ENCODE measurements around the gene CTU1.

CTU1 gene

GRCh38 chr19:51123381-51123800 lies 15.2 kb upstream of the CTU1 start:
- H3K36me3 ChIP-seq (ENCODE audit: control insufficient read depth, insufficient read depth, low read length), result no peaks in the 10 kb centered on the region
- no CpG with 5 or more reads among the region's 6 CpGs for WGBS (ENCODE audit: insufficient coverage, insufficient read length)
- no peak for DNase-seq (ENCODE audit: low read depth, low spot score)
- no peaks in the 10 kb centered on the region for H3K9me3 ChIP-seq (ENCODE audit: control insufficient read depth, insufficient read depth, low read length)
- H3K4me3 ChIP-seq (ENCODE audit: low read length), result no peak overlapping the region
- no peaks in the 10 kb centered on the region for H3K4me1 ChIP-seq (ENCODE audit: control insufficient read depth, insufficient read depth, low read length)
- H3K27me3 ChIP-seq (ENCODE audit: control insufficient read depth, insufficient read depth, low read length), result no peaks in the 10 kb centered on the region
- no peak overlapping the region for H3K27ac ChIP-seq (ENCODE audit: low read length)

DNA sequence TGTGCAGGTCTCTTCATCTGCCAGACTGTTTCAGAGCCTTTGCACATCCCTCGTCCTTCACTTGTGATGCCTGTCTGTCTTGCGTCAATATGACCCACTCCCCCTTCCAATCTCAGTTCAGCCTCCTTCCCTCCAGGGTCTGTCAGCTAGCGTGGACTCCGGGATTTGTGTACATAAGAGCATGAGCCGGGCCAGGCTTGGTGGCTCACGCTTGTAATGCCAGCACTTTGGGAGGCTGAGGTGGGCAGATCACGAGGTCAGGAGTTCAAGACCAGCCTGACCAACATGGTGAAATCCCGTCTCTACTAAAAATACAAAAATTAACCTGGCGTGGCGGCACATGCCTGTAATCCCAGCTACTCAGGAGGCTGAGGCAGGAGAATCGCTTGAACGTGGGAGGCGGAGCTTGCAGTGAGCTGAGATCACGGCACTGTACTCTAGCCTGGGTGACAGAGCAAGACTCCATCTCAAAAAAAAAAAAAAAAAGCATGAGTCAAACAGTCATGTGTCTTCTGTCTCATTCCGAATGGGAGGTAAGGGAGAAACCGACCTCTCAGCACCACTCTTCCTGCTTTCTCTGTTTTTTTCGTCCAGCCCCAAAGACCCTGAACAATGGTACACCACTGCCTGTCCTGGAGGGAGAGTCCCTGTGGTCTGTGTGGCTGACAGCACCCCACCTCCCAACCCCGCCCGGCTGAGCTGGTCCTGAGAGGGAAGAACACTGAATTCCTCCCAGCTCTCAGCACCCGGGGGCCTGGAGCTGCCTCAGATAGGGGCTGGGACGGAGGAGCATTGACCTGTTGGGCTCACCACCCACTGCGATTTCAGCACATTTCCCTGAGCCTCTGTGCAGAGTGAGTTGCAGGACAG lies 14.1 kb upstream of the CTU1 start:
- Histone ChIP-seq H3K27me3 (ENCODE audit: control insufficient read depth, insufficient read depth, low read length) (no peaks in the 10 kb centered on the region), H3K27ac (ENCODE audit: low read length) (no peak overlapping the region), H3K4me1 (ENCODE audit: control insufficient read depth, insufficient read depth, low read length) (no peaks in the 10 kb centered on the region), H3K36me3 (ENCODE audit: control insufficient read depth, insufficient read depth, low read length) (no peaks in the 10 kb centered on the region), H3K4me3 (ENCODE audit: low read length) (no peak overlapping the region), H3K9me3 (ENCODE audit: control insufficient read depth, insufficient read depth, low read length) (no peaks in the 10 kb centered on the region)
- WGBS (ENCODE audit: insufficient coverage, insufficient read length), result no CpG with 5 or more reads among the region's 22 CpGs
- DNase-seq (ENCODE audit: low read depth, low spot score), result no peak

- Histone ChIP-seq H3K4me1 (ENCODE audit: control insufficient read depth, insufficient read depth, low read length) (no peaks in the 10 kb centered on the region), H3K27ac (ENCODE audit: low read length) (no peak overlapping the region), H3K36me3 (ENCODE audit: control insufficient read depth, insufficient read depth, low read length) (no peaks in the 10 kb centered on the region), H3K9me3 (ENCODE audit: control insufficient read depth, insufficient read depth, low read length) (no peaks in the 10 kb centered on the region), H3K4me3 (ENCODE audit: low read length) (no peak overlapping the region), H3K27me3 (ENCODE audit: control insufficient read depth, insufficient read depth, low read length) (no peaks in the 10 kb centered on the region)
- WGBS (ENCODE audit: insufficient coverage, insufficient read length), result no CpG with 5 or more reads among the region's 8 CpGs
- no peak for DNase-seq (ENCODE audit: low read depth, low spot score)
Observed at GRCh38 chr19:51121257-51121656, 13.0 kb upstream of the CTU1 start.

GRCh38 chr19:51120160-51120559 lies 12.0 kb upstream of the CTU1 start:
- DNase-seq (ENCODE audit: low read depth, low spot score), result no peak
- no CpG with 5 or more reads among the region's 6 CpGs for WGBS (ENCODE audit: insufficient coverage, insufficient read length)
- Histone ChIP-seq H3K4me1 (ENCODE audit: control insufficient read depth, insufficient read depth, low read length) (no peaks in the 10 kb centered on the region), H3K4me3 (ENCODE audit: low read length) (no peak overlapping the region), H3K36me3 (ENCODE audit: control insufficient read depth, insufficient read depth, low read length) (no peaks in the 10 kb centered on the region), H3K27me3 (ENCODE audit: control insufficient read depth, insufficient read depth, low read length) (no peaks in the 10 kb centered on the region), H3K27ac (ENCODE audit: low read length) (no peak overlapping the region), H3K9me3 (ENCODE audit: control insufficient read depth, insufficient read depth, low read length) (no peaks in the 10 kb centered on the region)

- Histone ChIP-seq H3K27ac (ENCODE audit: low read length) (no peak overlapping the region), H3K27me3 (ENCODE audit: control insufficient read depth, insufficient read depth, low read length) (no peaks in the 10 kb centered on the region), H3K4me1 (ENCODE audit: control insufficient read depth, insufficient read depth, low read length) (no peaks in the 10 kb centered on the region), H3K4me3 (ENCODE audit: low read length) (no peak overlapping the region), H3K36me3 (ENCODE audit: control insufficient read depth, insufficient read depth, low read length) (no peaks in the 10 kb centered on the region), H3K9me3 (ENCODE audit: control insufficient read depth, insufficient read depth, low read length) (no peaks in the 10 kb centered on the region)
- DNase-seq (ENCODE audit: low read depth, low spot score), result no peak
- WGBS (ENCODE audit: insufficient coverage, insufficient read length), result no CpG with 5 or more reads among the region's 6 CpGs
Observed at GRCh38 chr19:51119611-51120010, 11.4 kb upstream of the CTU1 start.

GRCh38 chr19:51119101-51119500 lies 10.9 kb upstream of the CTU1 start:
- Histone ChIP-seq H3K9me3 (ENCODE audit: control insufficient read depth, insufficient read depth, low read length) (no peaks in the 10 kb centered on the region), H3K36me3 (ENCODE audit: control insufficient read depth, insufficient read depth, low read length) (no peaks in the 10 kb centered on the region), H3K4me3 (ENCODE audit: low read length) (no peak overlapping the region), H3K27me3 (ENCODE audit: control insufficient read depth, insufficient read depth, low read length) (no peaks in the 10 kb centered on the region), H3K4me1 (ENCODE audit: control insufficient read depth, insufficient read depth, low read length) (no peaks in the 10 kb centered on the region), H3K27ac (ENCODE audit: low read length) (no peak overlapping the region)
- no CpG with 5 or more reads among the region's 4 CpGs for WGBS (ENCODE audit: insufficient coverage, insufficient read length)
- DNase-seq (ENCODE audit: low read depth, low spot score), result no peak

DNA sequence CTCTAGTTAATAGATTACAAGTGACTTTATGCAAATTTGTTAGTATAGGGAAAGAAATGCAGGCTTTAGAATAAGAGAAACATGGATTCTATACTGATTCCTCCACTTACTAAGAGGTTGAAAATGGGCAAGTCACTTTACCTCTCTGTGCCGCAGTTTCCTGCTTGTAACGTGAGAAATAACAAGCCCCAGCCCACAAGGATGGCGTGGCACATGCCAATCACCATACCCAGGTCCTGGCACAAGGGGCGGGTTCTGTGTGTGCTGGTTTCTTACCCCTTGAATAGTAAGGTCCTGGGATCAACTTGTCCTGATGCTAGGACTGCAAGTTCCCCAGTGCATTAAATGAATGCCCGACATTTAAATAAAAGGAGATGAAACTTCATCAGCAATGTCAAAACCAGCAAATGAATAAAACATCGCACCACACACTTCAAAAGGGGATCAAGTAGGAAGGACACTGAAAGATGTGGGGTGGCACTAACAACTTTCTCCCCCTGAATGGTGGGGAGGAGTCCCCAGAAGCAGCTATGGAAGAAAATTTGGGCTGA lies 8.6 kb upstream of the CTU1 start:
- no peak for DNase-seq (ENCODE audit: low read depth, low spot score)
- Histone ChIP-seq H3K36me3 (ENCODE audit: control insufficient read depth, insufficient read depth, low read length) (no peaks in the 10 kb centered on the region), H3K27ac (ENCODE audit: low read length) (no peak overlapping the region), H3K4me3 (ENCODE audit: low read length) (no peak overlapping the region), H3K9me3 (ENCODE audit: control insufficient read depth, insufficient read depth, low read length) (no peaks in the 10 kb centered on the region), H3K27me3 (ENCODE audit: control insufficient read depth, insufficient read depth, low read length) (no peaks in the 10 kb centered on the region), H3K4me1 (ENCODE audit: control insufficient read depth, insufficient read depth, low read length) (no peaks in the 10 kb centered on the region)
- no CpG with 5 or more reads among the region's 6 CpGs for WGBS (ENCODE audit: insufficient coverage, insufficient read length)

- Histone ChIP-seq H3K9me3 (ENCODE audit: control insufficient read depth, insufficient read depth, low read length) (no peaks in the 10 kb centered on the region), H3K36me3 (ENCODE audit: control insufficient read depth, insufficient read depth, low read length) (no peaks in the 10 kb centered on the region), H3K4me3 (ENCODE audit: low read length) (no peak overlapping the region), H3K27me3 (ENCODE audit: control insufficient read depth, insufficient read depth, low read length) (no peaks in the 10 kb centered on the region), H3K4me1 (ENCODE audit: control insufficient read depth, insufficient read depth, low read length) (no peaks in the 10 kb centered on the region), H3K27ac (ENCODE audit: low read length) (no peak overlapping the region)
- no CpG with 5 or more reads among the region's 6 CpGs for WGBS (ENCODE audit: insufficient coverage, insufficient read length)
- no peak for DNase-seq (ENCODE audit: low read depth, low spot score)
Observed at GRCh38 chr19:51114087-51114729, 6.0 kb upstream of the CTU1 start.

- Histone ChIP-seq H3K27ac (ENCODE audit: low read length) (no peak overlapping the region), H3K4me3 (ENCODE audit: low read length) (no peak overlapping the region), H3K9me3 (ENCODE audit: control insufficient read depth, insufficient read depth, low read length) (no peaks in the 10 kb centered on the region), H3K4me1 (ENCODE audit: control insufficient read depth, insufficient read depth, low read length) (peaks cover 1% of the 10 kb centered on the region; the same call in 1 of the 2 replicates), H3K36me3 (ENCODE audit: control insufficient read depth, insufficient read depth, low read length) (no peaks in the 10 kb centered on the region), H3K27me3 (ENCODE audit: control insufficient read depth, insufficient read depth, low read length) (no peaks in the 10 kb centered on the region)
- WGBS (ENCODE audit: insufficient coverage, insufficient read length), result no CpG with 5 or more reads among the region's 6 CpGs
- DNase-seq (ENCODE audit: low read depth, low spot score), result no peak
Observed at GRCh38 chr19:51111606-51112005, 3.4 kb upstream of the CTU1 start.

DNA sequence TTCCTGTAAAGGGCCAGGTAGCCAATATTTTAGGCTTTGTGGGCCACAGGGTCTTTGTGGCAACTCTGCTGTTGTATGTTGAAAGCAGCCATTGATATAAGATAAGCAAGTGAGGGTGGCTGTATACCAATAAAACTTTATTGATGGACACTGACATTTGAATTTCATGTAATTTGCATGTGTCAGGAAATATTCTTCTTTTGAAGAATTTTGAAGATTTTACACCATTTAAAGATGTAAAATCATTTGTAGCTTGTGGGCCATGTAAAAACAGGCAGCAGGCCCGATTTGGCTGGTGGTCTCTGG lies 2.4 kb upstream of the CTU1 start:
- WGBS (ENCODE audit: insufficient coverage, insufficient read length), result no CpG with 5 or more reads among the region's 1 CpG
- Histone ChIP-seq H3K36me3 (ENCODE audit: control insufficient read depth, insufficient read depth, low read length) (no peaks in the 10 kb centered on the region), H3K27ac (ENCODE audit: low read length) (no peak overlapping the region), H3K4me1 (ENCODE audit: control insufficient read depth, insufficient read depth, low read length) (peaks cover 1% of the 10 kb centered on the region; the same call in 1 of the 2 replicates), H3K9me3 (ENCODE audit: control insufficient read depth, insufficient read depth, low read length) (no peaks in the 10 kb centered on the region), H3K4me3 (ENCODE audit: low read length) (no peak overlapping the region), H3K27me3 (ENCODE audit: control insufficient read depth, insufficient read depth, low read length) (no peaks in the 10 kb centered on the region)
- no peak for DNase-seq (ENCODE audit: low read depth, low spot score)

Data from iPS DF 6.9 (cell line).